ENCODE measurements around the gene MIEF2. TPM values are rescaled to one million over a fixed set of nuclear protein-coding genes. Genes with fewer than 3 reads are reported as not detected.

The MIEF2 gene
- total RNA-seq, 1 donor from 2014 or later = 18.4 TPM

DNA sequence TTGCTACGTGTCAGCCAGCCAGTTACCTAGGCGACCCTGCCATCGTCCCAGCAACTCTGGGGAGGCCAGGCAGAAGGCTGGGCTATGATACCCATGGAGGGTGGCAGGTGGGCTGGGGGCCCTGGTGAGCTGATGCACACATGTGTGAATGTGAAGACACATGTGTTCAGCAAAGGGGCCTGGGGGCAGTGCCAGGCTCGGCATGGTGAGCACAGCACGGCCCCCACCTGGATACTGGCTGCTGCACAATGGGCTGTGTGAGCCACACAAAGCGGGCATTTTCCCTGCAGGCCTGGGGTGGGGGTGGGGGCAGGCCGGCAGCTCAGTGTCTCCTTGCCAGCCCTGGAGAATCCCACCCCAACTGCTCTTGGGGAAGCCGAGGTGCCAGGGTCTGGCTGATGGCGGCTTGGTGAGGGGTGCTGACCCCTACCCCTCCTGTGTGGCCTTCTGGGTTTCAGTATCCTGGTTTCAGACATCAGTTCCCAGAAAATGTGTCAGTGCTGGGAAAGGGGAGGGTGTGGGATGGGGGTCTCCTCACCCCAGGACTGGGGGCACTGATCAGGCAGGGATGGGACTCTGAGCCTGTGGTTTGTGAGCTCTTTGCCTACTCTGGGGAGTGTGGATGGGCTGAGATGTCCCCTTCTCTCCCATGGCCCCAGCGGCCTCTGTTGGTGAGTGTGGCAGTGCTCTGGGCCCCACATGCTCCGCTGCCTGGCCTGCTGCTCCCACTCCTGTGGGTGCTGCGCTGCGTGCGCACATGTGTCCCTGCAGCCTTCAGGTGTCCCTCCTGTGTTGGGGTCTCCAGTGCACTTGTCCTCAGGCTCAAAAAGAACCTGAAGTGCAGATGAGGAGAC, 29.9 kb upstream of the MIEF2 start:
- no peaks in the 10 kb centered on the region for H3K9me3 ChIP-seq
- H3K36me3 ChIP-seq = peaks cover 0 to 15% of the 10 kb centered on the region in 2 donors
- DNase-seq (ENCODE audit: extremely low spot score in 2 of 2) = no peak
- H3K4me3 ChIP-seq = no peak overlapping the region
- H3K27ac ChIP-seq = no peak overlapping the region
- intact Hi-C loops (cut with DNase I) = no loop called here
- TF ChIP-seq POLR2AphosphoS5 (IDR thresholded peaks at IDR 0.05; ENCODE audit: insufficient read depth in 1 of 2, low read depth in 1 of 2) (no peak), POLR2A (IDR thresholded peaks at IDR 0.05) (no peak)
- TF ChIP-seq, protein P1, sequence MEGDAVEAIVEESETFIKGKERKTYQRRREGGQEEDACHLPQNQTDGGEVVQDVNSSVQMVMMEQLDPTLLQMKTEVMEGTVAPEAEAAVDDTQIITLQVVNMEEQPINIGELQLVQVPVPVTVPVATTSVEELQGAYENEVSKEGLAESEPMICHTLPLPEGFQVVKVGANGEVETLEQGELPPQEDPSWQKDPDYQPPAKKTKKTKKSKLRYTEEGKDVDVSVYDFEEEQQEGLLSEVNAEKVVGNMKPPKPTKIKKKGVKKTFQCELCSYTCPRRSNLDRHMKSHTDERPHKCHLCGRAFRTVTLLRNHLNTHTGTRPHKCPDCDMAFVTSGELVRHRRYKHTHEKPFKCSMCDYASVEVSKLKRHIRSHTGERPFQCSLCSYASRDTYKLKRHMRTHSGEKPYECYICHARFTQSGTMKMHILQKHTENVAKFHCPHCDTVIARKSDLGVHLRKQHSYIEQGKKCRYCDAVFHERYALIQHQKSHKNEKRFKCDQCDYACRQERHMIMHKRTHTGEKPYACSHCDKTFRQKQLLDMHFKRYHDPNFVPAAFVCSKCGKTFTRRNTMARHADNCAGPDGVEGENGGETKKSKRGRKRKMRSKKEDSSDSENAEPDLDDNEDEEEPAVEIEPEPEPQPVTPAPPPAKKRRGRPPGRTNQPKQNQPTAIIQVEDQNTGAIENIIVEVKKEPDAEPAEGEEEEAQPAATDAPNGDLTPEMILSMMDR (IDR thresholded peaks at IDR 0.05) = no peak
- no peaks in the 10 kb centered on the region for H3K27me3 ChIP-seq
- peaks cover 21% of the 10 kb centered on the region for H3K4me1 ChIP-seq

DNA sequence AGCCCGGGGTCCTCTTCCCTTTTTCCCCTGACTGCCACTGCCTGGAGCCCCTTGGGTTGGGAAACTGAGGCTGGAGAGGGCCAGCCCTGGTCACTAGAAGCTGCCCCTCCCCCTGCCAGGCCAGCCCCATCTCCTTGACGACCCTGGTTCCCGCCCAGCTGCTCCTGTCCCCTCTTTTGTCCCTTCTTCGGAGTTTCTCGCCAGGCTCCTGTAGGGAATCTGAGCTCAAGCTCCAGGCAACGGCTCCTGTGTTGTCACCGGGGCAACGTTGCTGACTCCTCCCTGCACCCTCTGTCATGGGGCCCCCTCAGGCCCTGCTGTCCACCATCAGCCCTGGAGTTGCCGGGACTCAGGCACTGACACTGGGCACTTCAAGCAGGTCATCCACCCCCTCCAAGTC, 29.3 kb upstream of the MIEF2 start:
- intact Hi-C loops (cut with DNase I) = no loop called here
- Histone ChIP-seq H3K27me3 (no peaks in the 10 kb centered on the region), H3K4me3 (no peak overlapping the region), H3K27ac (no peak overlapping the region), H3K36me3 (peaks cover 0 to 18% of the 10 kb centered on the region in 2 donors), H3K9me3 (no peaks in the 10 kb centered on the region), H3K4me1 (peaks cover 20% of the 10 kb centered on the region)
- TF ChIP-seq POLR2AphosphoS5 (IDR thresholded peaks at IDR 0.05; ENCODE audit: insufficient read depth in 1 of 2, low read depth in 1 of 2) (no peak), POLR2A (IDR thresholded peaks at IDR 0.05) (no peak)
- TF ChIP-seq, protein P1 (IDR thresholded peaks at IDR 0.05) = no peak
- DNase-seq (ENCODE audit: extremely low spot score in 2 of 2) = no peak

DNA sequence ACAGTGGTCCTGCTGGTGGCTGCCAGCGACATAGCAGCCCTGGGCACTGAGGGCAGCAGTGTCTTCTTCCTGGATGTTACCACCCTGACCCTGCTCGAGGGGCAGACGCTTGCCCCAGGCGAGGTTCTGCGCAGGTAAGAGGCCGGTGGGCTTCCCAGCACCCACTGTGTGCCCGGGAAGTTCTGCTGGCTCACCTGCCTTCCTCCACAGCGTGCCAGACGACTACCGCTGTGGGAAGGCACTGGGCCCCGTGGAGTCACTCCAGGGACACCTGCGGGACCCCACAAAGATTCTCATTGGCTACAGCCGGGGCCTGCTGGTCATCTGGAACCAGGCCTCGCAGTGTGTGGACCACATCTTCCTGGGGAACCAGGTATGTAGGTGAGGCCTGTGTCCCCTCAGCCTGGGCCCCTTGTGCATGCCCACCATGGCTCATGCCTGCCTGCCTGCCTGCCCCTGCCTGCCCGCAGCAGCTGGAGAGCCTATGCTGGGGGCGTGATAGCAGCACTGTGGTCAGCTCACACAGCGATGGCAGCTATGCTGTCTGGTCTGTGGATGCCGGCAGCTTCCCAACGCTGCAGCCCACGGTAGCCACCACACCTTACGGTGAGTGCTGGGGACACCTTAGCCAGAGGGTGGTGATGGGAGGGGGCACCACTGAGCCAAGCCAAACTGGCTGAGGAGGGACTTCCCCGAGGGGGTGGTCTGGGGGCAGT, 26.5 kb upstream of the MIEF2 start:
- intact Hi-C loops (cut with DNase I) = no loop called here
- peaks cover 0 to 33% of the 10 kb centered on the region in 2 donors for H3K36me3 ChIP-seq

DNA sequence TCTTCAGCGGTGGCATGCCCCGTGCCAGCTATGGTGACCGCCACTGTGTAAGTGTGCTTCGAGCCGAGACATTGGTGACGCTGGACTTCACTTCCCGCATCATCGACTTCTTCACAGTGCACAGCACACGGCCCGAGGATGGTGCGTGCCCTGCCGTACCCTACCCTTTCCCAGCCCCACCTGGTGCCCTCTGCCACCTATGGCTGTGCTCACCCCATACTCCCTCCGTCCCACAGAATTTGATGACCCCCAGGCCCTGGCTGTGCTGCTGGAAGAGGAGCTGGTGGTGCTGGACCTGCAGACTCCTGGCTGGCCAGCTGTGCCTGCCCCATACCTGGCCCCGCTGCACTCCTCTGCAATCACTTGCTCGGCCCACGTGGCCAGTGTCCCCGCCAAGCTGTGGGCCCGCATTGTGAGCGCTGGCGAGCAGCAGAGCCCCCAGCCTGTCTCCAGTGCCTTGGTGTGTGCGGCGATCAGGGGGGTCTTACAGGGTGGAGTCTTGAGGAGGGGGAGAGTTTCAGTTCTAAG, 25.5 kb upstream of the MIEF2 start:
- Histone ChIP-seq H3K9me3 (no peaks in the 10 kb centered on the region), H3K36me3 (peaks cover 0 to 33% of the 10 kb centered on the region in 2 donors), H3K27ac (no peak overlapping the region), H3K4me3 (no peak overlapping the region), H3K27me3 (no peaks in the 10 kb centered on the region), H3K4me1 (peaks cover 8% of the 10 kb centered on the region)
- DNase-seq (ENCODE audit: extremely low spot score in 2 of 2) = no peak
- TF ChIP-seq POLR2A (IDR thresholded peaks at IDR 0.05) = no peak
- TF ChIP-seq, protein P1 (IDR thresholded peaks at IDR 0.05) = no peak
- intact Hi-C loops (cut with DNase I) = no loop called here

More for the DNA sequence above, 26.5 kb upstream of the MIEF2 start:
- Histone ChIP-seq H3K4me1 (peaks cover 8% of the 10 kb centered on the region), H3K27me3 (no peaks in the 10 kb centered on the region), H3K27ac (no peak overlapping the region), H3K9me3 (no peaks in the 10 kb centered on the region), H3K4me3 (no peak overlapping the region)
- no peak for TF ChIP-seq POLR2A (IDR thresholded peaks at IDR 0.05)
- TF ChIP-seq, protein P1 (IDR thresholded peaks at IDR 0.05) = no peak
- TF ChIP-seq POLR2AphosphoS5 (IDR thresholded peaks at IDR 0.05; ENCODE audit: insufficient read depth in 1 of 2, low read depth in 1 of 2) = no peak
- DNase-seq (ENCODE audit: extremely low spot score in 2 of 2) = no peak
